HCT116 (cell line): ENCODE measurements around the gene ATL2. TPM values are rescaled to one million over a fixed set of nuclear protein-coding genes. Genes with fewer than 3 reads are reported as not detected.

ENCODE experiments used
- ATAC-seq: fragments of 200-7000 bp; cut with Tn5 transposase; 2 replicates; pipeline ENCODE4 v1.9.1; 2020; ENCODE audit warnings: mild to moderate bottlenecking, moderate library complexity
- BruUV-seq: library from RNA; stranded (reverse); fragments of 400-500 nt; replicated peaks from 2 replicates; lab custom pipeline; 2021; lab: Mats Ljungman, UMichigan
- CTCF ChIA-PET: fragments of 300-600 bp; sonication (Branson Sonifier 250); formaldehyde crosslinking; loops from one replicate; lab custom pipeline; 2021; ENCODE audit warnings: antibody characterized with exemption; lab: Charles Lee
- POLR2A ChIA-PET: fragments of 300-600, 350-600 bp; sonication (Branson Sonifier 250); formaldehyde crosslinking; loops from one replicate; lab custom pipeline; 2021; ENCODE audit warnings: antibody characterized with exemption; lab: Charles Lee
- RAD21 ChIA-PET, 2 experiments: fragments of 300-600 bp; sonication (Branson Sonifier 250); formaldehyde crosslinking; loops; one replicate each; lab custom pipeline; 2023; ENCODE audit warnings: low total read pairs in 2 of 2; ENCODE audit not compliant: uncharacterized antibody in 2 of 2, unreplicated experiment in 2 of 2, low non-redundant PET in 1 of 2; lab: Charles Lee
- DNase-seq: peaks from one replicate; pipeline ENCODE4 v3.0.0-alpha.2; 2010; ENCODE audit warnings: low read depth, low spot score
- H2AFZ ChIP-seq: fragments of 200-600 bp; shearing (Covaris generic), sonication (generic); 2 replicates; pipeline ENCODE4 v1.6.1; 2017; ENCODE audit warnings: low read depth, mixed run types, mixed read lengths, antibody characterized with exemption, low read length; ENCODE audit not compliant: poor library complexity, severe bottlenecking
- H3K27ac ChIP-seq: 2 replicates; pipeline ENCODE4 v1.5.1; 2012; ENCODE audit warnings: low read depth, low read length
- H3K27me3 ChIP-seq: fragments of 200-600 bp; sonication (generic); 2 replicates; pipeline ENCODE4 v1.6.1; 2016; ENCODE audit warnings: mixed run types, low read length, mixed read lengths; ENCODE audit not compliant: insufficient read depth
- H3K36me3 ChIP-seq, 2 experiments: fragments of 200-500 bp in 1 of 2; fragments of 200-600 bp in 1 of 2; sonication (Bioruptor generic) in 1 of 2; sonication (generic) in 1 of 2; 2 replicates each; pipeline versions ENCODE4 v1.5.1 to v1.6.1; 2014 to 2016; ENCODE audit warnings: low read length in 2 of 2, inconsistent platforms in 1 of 2, mixed read lengths in 1 of 2, mixed run types in 1 of 2; ENCODE audit not compliant: insufficient read depth in 2 of 2, control insufficient read depth in 1 of 2
- H3K4me1 ChIP-seq, 2 experiments: fragments of 200-600 bp in 1 of 2; sonication (generic) in 1 of 2; 2 replicates each; pipeline versions ENCODE4 v1.5.1 to v1.6.1; 2012 to 2017; ENCODE audit warnings: low read length in 2 of 2, inconsistent platforms in 1 of 2, mild to moderate bottlenecking in 1 of 2, mixed read lengths in 1 of 2, mixed run types in 1 of 2, moderate library complexity in 1 of 2; ENCODE audit not compliant: insufficient read depth in 2 of 2, control insufficient read depth in 1 of 2
- H3K4me2 ChIP-seq: fragments of 200-600 bp; sonication (generic); 2 replicates; pipeline ENCODE4 v1.6.1; 2017; ENCODE audit warnings: mixed run types, low read length, mixed read lengths
- H3K4me3 ChIP-seq, 2 experiments: fragments of 200-600 bp in 1 of 2; sonication (generic) in 1 of 2; replicated peaks in 1 of 2; 2 replicates each; pipeline ENCODE4 v1.5.1; 2011 to 2016; ENCODE audit warnings: low read length in 2 of 2, control low read depth in 1 of 2, low read depth in 1 of 2, mild to moderate bottlenecking in 1 of 2, mixed read lengths in 1 of 2, mixed run types in 1 of 2
- H3K79me2 ChIP-seq: fragments of 200-600 bp; sonication (generic); 2 replicates; pipeline ENCODE4 v1.6.1; 2017; ENCODE audit warnings: mild to moderate bottlenecking, mixed run types, low read length, moderate library complexity, mixed read lengths; ENCODE audit not compliant: insufficient read depth
- H3K9ac ChIP-seq: fragments of 200-600 bp; sonication (generic); 2 replicates; pipeline ENCODE4 v1.6.1; 2016; ENCODE audit warnings: low read length, mixed read lengths
- H3K9me2 ChIP-seq: fragments of 200-600 bp; sonication (generic), shearing (Covaris generic); 2 replicates; pipeline ENCODE4 v1.6.1; 2017; ENCODE audit warnings: mixed run types, mild to moderate bottlenecking, moderate library complexity; ENCODE audit not compliant: insufficient read depth
- H3K9me3 ChIP-seq, 2 experiments: fragments of 200-500 bp in 1 of 2; fragments of 200-600 bp in 1 of 2; sonication (Bioruptor generic) in 1 of 2; sonication (generic) in 1 of 2; 2 replicates each; pipeline ENCODE4 v1.6.1; 2014 to 2017; ENCODE audit warnings: low read length in 2 of 2, mixed read lengths in 2 of 2, inconsistent platforms in 1 of 2, low read depth in 1 of 2, mild to moderate bottlenecking in 1 of 2, mixed run types in 1 of 2, moderate library complexity in 1 of 2; ENCODE audit not compliant: control insufficient read depth in 1 of 2, insufficient read depth in 1 of 2
- H4K20me1 ChIP-seq: fragments of 200-600 bp; sonication (generic), shearing (Covaris generic); 2 replicates; pipeline ENCODE4 v1.6.1; 2017; ENCODE audit warnings: mixed run types, mild to moderate bottlenecking, moderate library complexity; ENCODE audit not compliant: insufficient read depth
- EGR1 ChIP-seq: IDR thresholded peaks from 2 replicates; pipeline ENCODE4 v1.6.1; 2012; ENCODE audit warnings: low read depth
- EZH2 ChIP-seq: fragments of 200-600 bp; sonication (generic); IDR thresholded peaks from 2 replicates; pipeline ENCODE4 v1.6.1; 2017; ENCODE audit warnings: antibody characterized with exemption, mixed run types
- POLR2AphosphoS5 ChIP-seq: IDR thresholded peaks from 2 replicates; pipeline ENCODE4 v1.6.1; 2011; ENCODE audit warnings: mild to moderate bottlenecking, low read depth, low read length, moderate library complexity
- SP1 ChIP-seq: IDR thresholded peaks from 2 replicates; pipeline ENCODE4 v1.6.1; 2012; ENCODE audit warnings: low read depth
- YY1 ChIP-seq: IDR thresholded peaks from 2 replicates; pipeline ENCODE4 v1.6.1; 2011; ENCODE audit warnings: low read length, low read depth, moderate library complexity, mild to moderate bottlenecking; ENCODE audit not compliant: insufficient replicate concordance; ENCODE audit errors: extremely low read depth
- intact Hi-C: fragments of 100-400 bp; cut with micrococcal nuclease; formaldehyde crosslinking; loops from 2 replicates; pipeline ENCODE4 v1.10.0; 2022
- total RNA-seq: library from RNA; stranded (reverse); gene quantifications from one replicate; pipeline ENCODE4 v1.2.1, GENCODE V29; 2021; ENCODE audit not compliant: unreplicated experiment
- TF ChIP-seq, protein P1 (sequence below), 3 experiments: fragments of 200-600 bp in 1 of 3; sonication (generic) in 1 of 3; IDR thresholded peaks in 2 of 3; conservative IDR thresholded peaks in 1 of 3; 2 replicates each; pipeline ENCODE4 v1.5.1; 2012 to 2017; ENCODE audit warnings: low read depth in 2 of 3, low read length in 2 of 3, antibody characterized with exemption in 1 of 3, borderline replicate concordance in 1 of 3, control low read depth in 1 of 3, mild to moderate bottlenecking in 1 of 3, mixed read lengths in 1 of 3, mixed run types in 1 of 3, moderate library complexity in 1 of 3; ENCODE audit not compliant: insufficient read depth in 1 of 3

ATL2 gene
- total RNA-seq, 1 experiment from 2014 or later: 80.7 TPM

GRCh38 chr2:38266382-38267061 is 110.6 kb downstream of the ATL2 start:
- no peaks in the 10 kb centered on the region for H3K79me2 ChIP-seq
- H2AFZ ChIP-seq: no peak overlapping the region
- no peak overlapping the region for H3K4me2 ChIP-seq
- H3K36me3 ChIP-seq: no peaks in the 10 kb centered on the region
- H4K20me1 ChIP-seq: no peaks in the 10 kb centered on the region
- RAD21 ChIA-PET: no interaction called here
- ATAC-seq: no peak
- TF ChIP-seq YY1: no peak
- TF ChIP-seq, all 23 proteins: peak for 0
- no peaks in the 10 kb centered on the region for H3K9me2 ChIP-seq
- CTCF ChIA-PET: no interaction called here
- no peaks in the 10 kb centered on the region for H3K27me3 ChIP-seq
- no TSS peak for BruUV-seq
- no peak overlapping the region for H3K27ac ChIP-seq
- H3K4me3 ChIP-seq: no peak overlapping the region
- intact Hi-C loops: no loop called here
- POLR2A ChIA-PET: no interaction called here
- DNase-seq: no peak
- H3K4me1 ChIP-seq: no peaks in the 10 kb centered on the region
- H3K9ac ChIP-seq: no peak overlapping the region
- no peaks in the 10 kb centered on the region for H3K9me3 ChIP-seq

DNA sequence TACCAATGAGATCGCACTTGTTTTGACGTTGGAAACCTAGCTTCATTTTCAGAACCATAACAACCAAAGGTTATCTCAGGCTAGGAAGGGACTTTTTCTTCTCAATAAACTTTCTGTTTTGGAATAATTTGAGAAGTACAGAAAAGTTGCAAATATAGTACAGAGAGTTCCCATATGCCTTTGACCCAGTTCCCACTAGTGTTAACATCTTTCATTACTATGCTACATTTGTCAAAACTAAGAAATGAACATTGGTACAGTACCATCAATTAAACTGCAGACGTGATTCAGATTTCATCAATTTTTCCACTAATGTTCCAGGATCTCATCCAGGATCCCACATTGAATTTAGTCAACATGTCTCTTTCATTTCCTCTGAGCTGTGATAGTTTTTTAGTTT is 111.6 kb downstream of the ATL2 start:
- RAD21 ChIA-PET: no interaction called here
- Histone ChIP-seq H3K4me3 (no peak overlapping the region), H3K4me2 (no peak overlapping the region), H3K79me2 (no peaks in the 10 kb centered on the region), H2AFZ (no peak overlapping the region), H3K4me1 (no peaks in the 10 kb centered on the region)
- TF ChIP-seq POLR2AphosphoS5 (no peak), SP1 (no peak), EGR1 (no peak), EZH2 (no peak)
- TF ChIP-seq, protein P1, sequence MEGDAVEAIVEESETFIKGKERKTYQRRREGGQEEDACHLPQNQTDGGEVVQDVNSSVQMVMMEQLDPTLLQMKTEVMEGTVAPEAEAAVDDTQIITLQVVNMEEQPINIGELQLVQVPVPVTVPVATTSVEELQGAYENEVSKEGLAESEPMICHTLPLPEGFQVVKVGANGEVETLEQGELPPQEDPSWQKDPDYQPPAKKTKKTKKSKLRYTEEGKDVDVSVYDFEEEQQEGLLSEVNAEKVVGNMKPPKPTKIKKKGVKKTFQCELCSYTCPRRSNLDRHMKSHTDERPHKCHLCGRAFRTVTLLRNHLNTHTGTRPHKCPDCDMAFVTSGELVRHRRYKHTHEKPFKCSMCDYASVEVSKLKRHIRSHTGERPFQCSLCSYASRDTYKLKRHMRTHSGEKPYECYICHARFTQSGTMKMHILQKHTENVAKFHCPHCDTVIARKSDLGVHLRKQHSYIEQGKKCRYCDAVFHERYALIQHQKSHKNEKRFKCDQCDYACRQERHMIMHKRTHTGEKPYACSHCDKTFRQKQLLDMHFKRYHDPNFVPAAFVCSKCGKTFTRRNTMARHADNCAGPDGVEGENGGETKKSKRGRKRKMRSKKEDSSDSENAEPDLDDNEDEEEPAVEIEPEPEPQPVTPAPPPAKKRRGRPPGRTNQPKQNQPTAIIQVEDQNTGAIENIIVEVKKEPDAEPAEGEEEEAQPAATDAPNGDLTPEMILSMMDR (IDR thresholded peaks at IDR 0.05 in 2 of 3, conservative IDR thresholded peaks at IDR 0.05 in 1 of 3; ENCODE audit: borderline replicate concordance in 1 of 3, insufficient read depth in 1 of 3, low read depth in 2 of 3, low read length in 2 of 3): no peak
- TF ChIP-seq, all 23 proteins: peak for 0
- H3K36me3 ChIP-seq: no peaks in the 10 kb centered on the region
- H3K9me2 ChIP-seq: no peaks in the 10 kb centered on the region
- DNase-seq: no peak
- no peaks in the 10 kb centered on the region for H3K9me3 ChIP-seq
- no peak overlapping the region for H3K9ac ChIP-seq
- H3K27ac ChIP-seq: no peak overlapping the region
- no peaks in the 10 kb centered on the region for H4K20me1 ChIP-seq
- no TSS peak for BruUV-seq
- ChIA-PET CTCF (interaction anchor here (1.7 kb wide), 1 partner anchor 189 kb away, joined by 4 read pairs; the partner anchor contains the start of gene CYP1B1), POLR2A (no interaction called here)
- H3K27me3 ChIP-seq: no peaks in the 10 kb centered on the region
- no peak for ATAC-seq
- intact Hi-C loops: no loop called here
